K562 (cell line): ENCODE results near the gene EN2. TPM values are rescaled to one million over a fixed set of nuclear protein-coding genes. Genes with fewer than 3 reads are reported as not detected.

Experiments
- ATAC-seq: fragments of 200-7000 bp; cut with Tn5 transposase; 3 replicates; pipeline ENCODE4 v1.9.1; 2020; ENCODE audit warnings: moderate library complexity
- BruUV-seq: library from RNA; stranded (reverse); fragments of 400-500 nt; replicated peaks from 2 replicates; lab custom pipeline; 2021; lab: Mats Ljungman, UMichigan
- CTCF ChIA-PET: fragments of 300-600 bp; formaldehyde crosslinking; extraction: SDS; loops from one replicate; lab custom pipeline; 2021; ENCODE audit warnings: low intra/inter-chr PET ratio; lab: Yijun Ruan, JAX
- POLR2A ChIA-PET: fragments of 300-600, 350-650 bp; sonication (Branson Sonifier 250); formaldehyde crosslinking; extraction: SDS; loops from one replicate; lab custom pipeline; 2021; ENCODE audit warnings: antibody characterized with exemption, inconsistent platforms; lab: Yijun Ruan, JAX
- DNase-seq, 4 experiments: peaks; one replicate each; pipeline versions ENCODE4 v3.0.0 to v3.0.0-alpha.2; 2011 to 2018; ENCODE audit warnings: low spot score in 3 of 4, mixed read lengths in 3 of 4; ENCODE audit errors: extremely low read depth in 1 of 4
- FAIRE-seq: peaks from 2 replicates; lab custom pipeline; 2011; peaks lifted over from hg19 to GRCh38; lab: Jason Lieb, UNC
- H2AFZ ChIP-seq: 2 replicates; pipeline ENCODE4 v1.6.0; 2011; ENCODE audit warnings: low read depth, low read length, control low read depth, inconsistent platforms
- H3K27ac ChIP-seq: fragments of 200-600 bp; 3 replicates; pipeline ENCODE4 v1.8.0; 2011; ENCODE audit warnings: low read depth, mild to moderate bottlenecking, control low read depth, inconsistent platforms, low read length, moderate library complexity, mixed read lengths; ENCODE audit errors: extremely low read depth
- H3K27me3 ChIP-seq, 2 experiments: fragments of 300-600 bp in 1 of 2; 2 replicates in 1 of 2; 3 replicates in 1 of 2; pipeline versions ENCODE4 v1.6.0 to v1.8.0; 2011; ENCODE audit warnings: inconsistent platforms in 2 of 2, low read length in 2 of 2, mild to moderate bottlenecking in 1 of 2, mixed read lengths in 1 of 2, moderate library complexity in 1 of 2; ENCODE audit not compliant: control insufficient read depth in 2 of 2, insufficient read depth in 2 of 2
- H3K36me3 ChIP-seq: fragments of 300-600 bp; 3 replicates; pipeline ENCODE4 v1.8.0; 2011; ENCODE audit warnings: mild to moderate bottlenecking, low read length, inconsistent platforms; ENCODE audit not compliant: control insufficient read depth, insufficient read depth
- H3K4me1 ChIP-seq, 2 experiments: fragments of 200-600 bp in 1 of 2; replicated peaks in 1 of 2; 2 replicates in 1 of 2; 3 replicates in 1 of 2; pipeline versions ENCODE4 v1.5.1 to v1.8.0; 2011; ENCODE audit warnings: inconsistent platforms in 2 of 2, low read length in 2 of 2, mild to moderate bottlenecking in 1 of 2, mixed read lengths in 1 of 2, moderate library complexity in 1 of 2; ENCODE audit not compliant: control insufficient read depth in 2 of 2, insufficient read depth in 2 of 2
- H3K4me2 ChIP-seq: 2 replicates; pipeline ENCODE4 v1.6.1; 2011; ENCODE audit warnings: low read length, control low read depth, inconsistent platforms, mixed read lengths; ENCODE audit not compliant: insufficient read depth
- H3K4me3 ChIP-seq: fragments of 200-600 bp; sonication (generic), shearing (Covaris generic); 2 replicates; pipeline ENCODE4 v1.5.1; 2016; ENCODE audit warnings: control low read depth, inconsistent platforms
- H3K79me2 ChIP-seq: fragments of 200-600 bp; 3 replicates; pipeline ENCODE4 v1.8.0; 2011; ENCODE audit warnings: low read length, inconsistent platforms; ENCODE audit not compliant: control insufficient read depth, insufficient read depth
- H3K9ac ChIP-seq, 2 experiments: 2 replicates each; pipeline versions ENCODE4 v1.6.0 to v1.6.1; 2011; ENCODE audit warnings: low read depth in 2 of 2, low read length in 2 of 2, control low read depth in 1 of 2, inconsistent platforms in 1 of 2, mild to moderate bottlenecking in 1 of 2, mixed read lengths in 1 of 2; ENCODE audit not compliant: insufficient read depth in 1 of 2
- H3K9me1 ChIP-seq: one replicate; pipeline ENCODE4 v1.6.0; 2011; ENCODE audit warnings: inconsistent platforms, mild to moderate bottlenecking, low read length, moderate library complexity; ENCODE audit not compliant: control insufficient read depth, insufficient read depth
- H3K9me3 ChIP-seq: replicated peaks from 2 replicates; pipeline ENCODE4 v1.5.1; 2011; ENCODE audit warnings: low read depth, low read length, inconsistent platforms; ENCODE audit not compliant: control insufficient read depth, insufficient read depth
- H4K20me1 ChIP-seq: replicated peaks from 2 replicates; pipeline ENCODE4 v1.6.1; 2011; ENCODE audit warnings: low read length, inconsistent platforms, mixed read lengths; ENCODE audit not compliant: control insufficient read depth, insufficient read depth
- ARID2 ChIP-seq: fragments of 450-650 bp; IDR thresholded peaks from 2 replicates; pipeline ENCODE4 v1.6.1; 2017; ENCODE audit warnings: antibody characterized with exemption, mild to moderate bottlenecking
- CBFA2T3 ChIP-seq: fragments of 450-650 bp; IDR thresholded peaks from 2 replicates; pipeline ENCODE4 v1.6.1; 2017
- EP300 ChIP-seq: IDR thresholded peaks from 2 replicates; pipeline ENCODE4 v1.6.1; 2012; ENCODE audit warnings: low read length, improper control_type of control experiment
- KHSRP ChIP-seq: fragments of 450-650 bp; IDR thresholded peaks from 2 replicates; pipeline ENCODE4 v1.6.1; 2017
- MTA2 ChIP-seq: fragments of 450-650 bp; IDR thresholded peaks from 2 replicates; pipeline ENCODE4 v1.6.1; 2016; ENCODE audit warnings: low read depth
- ZBTB8A ChIP-seq: fragments of 450-650 bp; IDR thresholded peaks from 2 replicates; pipeline ENCODE4 v1.6.1; 2018; ENCODE audit warnings: mild to moderate bottlenecking, moderate library complexity; ENCODE audit not compliant: partially characterized antibody
- WGBS: fragments of 100-300 bp; shearing (Covaris generic); methylation state at CpG from one replicate; pipeline ENCODE4 v1.1.6; 2016; ENCODE audit warnings: low coverage, mixed read lengths; ENCODE audit not compliant: insufficient coverage; ENCODE audit errors: missing lambda C conversion rate; 5-methylcytosine and 5-hydroxymethylcytosine counted together
- in situ Hi-C: fragments of 300-500 bp; cut with MboI; formaldehyde crosslinking; loops from 4 replicates; pipeline ENCODE4 v1.15.0; 2018; ENCODE audit warnings: inconsistent platforms, mixed read lengths
- intact Hi-C: fragments of 100-400 bp; cut with micrococcal nuclease; formaldehyde crosslinking; loops from 2 replicates; pipeline ENCODE4 v1.14.2; 2022
- polyA plus RNA-seq, 8 experiments: library from polyadenylated mRNA; depleted of rRNA in 4 of 8; stranded (reverse) in 5 of 8; unstranded in 3 of 8; fragments of >200 nt; fragmentation: Nextera tagmentation in 2 of 8; fragmentation: Illumina TruSeq in 1 of 8; extraction: Ambion mirVana in 2 of 8; extraction: Trizol in 1 of 8; gene quantifications; 2 replicates each; pipeline versions ENCODE4 v1.2.1 to v1.2.3, GENCODE V29; 2011 to 2014; ENCODE audit warnings: inconsistent platforms in 1 of 8, missing spikeins in 1 of 8
- total RNA-seq, 7 experiments: library from RNA; depleted of rRNA in 6 of 7; stranded (reverse); fragments of >200 nt in 6 of 7; fragmentation: Illumina TruSeq in 2 of 7; extraction: Trizol in 2 of 7; gene quantifications; 2 replicates each; pipeline versions ENCODE4 v1.2.1 to v1.2.3, GENCODE V29; 2011 to 2021; ENCODE audit warnings: low replicate concordance in 1 of 7
- TF ChIP-seq, protein P1 (sequence below), 2 experiments: fragments of 450-650 bp in 1 of 2; IDR thresholded peaks; 2 replicates each; pipeline ENCODE4 v1.6.1; 2011 to 2017; ENCODE audit warnings: low read depth in 2 of 2, antibody characterized with exemption in 1 of 2, borderline replicate concordance in 1 of 2, low read length in 1 of 2, mild to moderate bottlenecking in 1 of 2, mixed read lengths in 1 of 2; ENCODE audit not compliant: control insufficient read depth in 1 of 2
- TF ChIP-seq, protein P2 (sequence below): sonication (generic); formaldehyde crosslinking; IDR thresholded peaks from 2 replicates; pipeline ENCODE4 v1.8.0; 2023; ENCODE audit warnings: mild to moderate bottlenecking, missing genetic modification reagents
- TF ChIP-seq, protein P3 (sequence below): fragments of 450-650 bp; IDR thresholded peaks from 2 replicates; pipeline ENCODE4 v1.6.1; 2016

The EN2 gene
- total and polyA plus RNA-seq, 9 of the 15 experiments (the other 6 are each of a cell fraction or from before 2014, with no cell fraction given), result 0.04 TPM; not detected in 7

DNA sequence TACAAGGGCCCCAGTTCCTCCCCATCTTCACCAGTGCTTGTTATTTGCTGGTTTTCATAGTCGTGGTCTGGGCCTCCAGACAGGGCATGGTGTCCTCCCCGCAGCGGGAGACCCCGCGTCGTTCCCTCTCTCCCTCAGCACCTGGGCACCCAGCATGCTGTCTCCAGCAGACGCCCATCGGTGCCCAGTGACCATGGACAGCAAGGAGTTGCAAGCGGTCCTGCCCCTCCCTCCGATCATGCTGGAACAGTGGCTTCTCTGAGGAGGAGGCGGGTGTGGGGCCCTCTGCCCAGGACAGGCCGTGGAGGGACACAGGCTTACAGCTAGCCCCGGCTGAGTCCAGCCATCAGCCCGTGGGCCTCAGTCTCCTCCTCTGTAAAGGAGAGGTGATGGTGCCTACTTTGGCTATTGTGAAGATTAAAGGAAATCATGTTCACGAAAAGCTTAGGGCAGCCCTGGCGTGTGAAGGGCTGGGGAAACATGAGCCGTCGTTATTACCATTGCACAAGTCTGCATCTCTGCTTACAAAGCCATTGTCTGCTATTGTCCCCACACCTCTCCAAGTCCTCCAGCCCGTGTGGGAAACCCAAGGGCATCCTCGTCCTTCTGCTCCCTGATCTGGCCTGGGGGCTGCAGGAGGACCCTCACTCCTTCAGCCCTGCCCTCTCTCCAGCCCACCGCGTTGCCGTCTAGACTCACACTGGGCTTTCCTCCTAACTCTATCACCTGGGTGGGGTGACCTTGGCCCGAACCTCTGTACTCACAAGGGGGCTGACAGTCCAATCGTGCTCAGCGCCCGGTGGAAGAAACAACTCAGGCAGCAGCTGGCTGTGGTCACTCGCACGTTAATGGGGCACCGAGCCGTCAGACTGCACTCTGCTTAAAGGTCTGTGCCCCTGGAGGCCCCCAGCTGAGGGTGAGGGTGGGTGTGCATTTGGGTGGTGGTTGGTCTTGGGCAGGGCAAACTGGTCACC, 29.9 kb downstream of the EN2 start (continued):
- no peak for TF ChIP-seq CBFA2T3
- TF ChIP-seq, protein P1, sequence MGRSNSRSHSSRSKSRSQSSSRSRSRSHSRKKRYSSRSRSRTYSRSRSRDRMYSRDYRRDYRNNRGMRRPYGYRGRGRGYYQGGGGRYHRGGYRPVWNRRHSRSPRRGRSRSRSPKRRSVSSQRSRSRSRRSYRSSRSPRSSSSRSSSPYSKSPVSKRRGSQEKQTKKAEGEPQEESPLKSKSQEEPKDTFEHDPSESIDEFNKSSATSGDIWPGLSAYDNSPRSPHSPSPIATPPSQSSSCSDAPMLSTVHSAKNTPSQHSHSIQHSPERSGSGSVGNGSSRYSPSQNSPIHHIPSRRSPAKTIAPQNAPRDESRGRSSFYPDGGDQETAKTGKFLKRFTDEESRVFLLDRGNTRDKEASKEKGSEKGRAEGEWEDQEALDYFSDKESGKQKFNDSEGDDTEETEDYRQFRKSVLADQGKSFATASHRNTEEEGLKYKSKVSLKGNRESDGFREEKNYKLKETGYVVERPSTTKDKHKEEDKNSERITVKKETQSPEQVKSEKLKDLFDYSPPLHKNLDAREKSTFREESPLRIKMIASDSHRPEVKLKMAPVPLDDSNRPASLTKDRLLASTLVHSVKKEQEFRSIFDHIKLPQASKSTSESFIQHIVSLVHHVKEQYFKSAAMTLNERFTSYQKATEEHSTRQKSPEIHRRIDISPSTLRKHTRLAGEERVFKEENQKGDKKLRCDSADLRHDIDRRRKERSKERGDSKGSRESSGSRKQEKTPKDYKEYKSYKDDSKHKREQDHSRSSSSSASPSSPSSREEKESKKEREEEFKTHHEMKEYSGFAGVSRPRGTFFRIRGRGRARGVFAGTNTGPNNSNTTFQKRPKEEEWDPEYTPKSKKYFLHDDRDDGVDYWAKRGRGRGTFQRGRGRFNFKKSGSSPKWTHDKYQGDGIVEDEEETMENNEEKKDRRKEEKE (IDR thresholded peaks at IDR 0.05; ENCODE audit: borderline replicate concordance in 1 of 2, control insufficient read depth in 1 of 2, low read depth in 2 of 2, low read length in 1 of 2), result no peak

DNA sequence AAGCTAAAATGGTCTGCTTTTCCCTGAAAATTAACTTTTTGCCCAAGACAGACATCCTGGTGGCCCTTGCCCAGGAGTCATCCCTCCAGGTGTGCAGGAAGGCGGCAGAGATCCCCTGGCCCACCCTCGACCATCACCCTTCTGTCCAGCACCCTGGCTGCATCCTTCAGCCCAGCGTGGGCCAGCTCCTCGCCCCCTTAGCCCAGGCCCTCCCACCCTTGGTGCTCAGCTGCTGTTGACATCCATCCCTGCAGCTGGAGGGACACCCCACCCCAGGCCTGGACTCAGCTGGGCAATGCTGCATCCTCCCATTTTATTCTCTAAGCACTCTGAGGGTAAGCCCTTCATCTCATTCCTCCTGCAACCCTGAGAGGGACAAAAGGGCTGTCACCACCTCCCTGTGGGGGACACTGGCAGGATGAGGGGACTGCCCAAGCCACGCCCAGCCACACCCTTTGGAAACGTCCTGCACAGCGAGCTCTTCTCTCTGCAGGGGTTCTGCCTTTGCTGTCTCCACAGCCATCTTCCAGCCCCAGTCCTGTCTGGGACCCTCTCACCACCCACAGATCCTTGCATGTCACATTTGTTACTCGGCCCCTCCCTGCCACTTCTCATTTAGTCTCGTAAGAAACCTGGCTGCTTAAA, 30.7 kb downstream of the EN2 start:
- CTCF ChIA-PET, result no interaction called here
- Histone ChIP-seq H3K4me2 (no peak overlapping the region), H3K27me3 (peaks cover 84 to 92% of the 10 kb centered on the region in 2 experiments), H4K20me1 (peaks cover 13% of the 10 kb centered on the region; the same call in 1 of the 2 replicates), H3K9me1 (no peaks in the 10 kb centered on the region), H3K9me3 (no peaks in the 10 kb centered on the region), H3K27ac (no peak overlapping the region), H3K79me2 (no peaks in the 10 kb centered on the region), H3K4me3 (no peak overlapping the region), H3K4me1 (peaks cover 0 to 15% of the 10 kb centered on the region in 2 experiments; a peak in 2 of 5 replicates), H2AFZ (no peak overlapping the region), H3K36me3 (no peaks in the 10 kb centered on the region), H3K9ac (no peak overlapping the region)
- intact Hi-C loops, result no loop called here
- FAIRE-seq, result no peak
- no TSS peak for BruUV-seq
- POLR2A ChIA-PET, result interaction anchor here (0.6 to 1.1 kb wide), 2 partner anchors 10 to 37 kb away, joined by 3 read pairs; no protein-coding TSS in a partner anchor
- in situ Hi-C loops, result no loop called here
- no peak for DNase-seq
- WGBS, result 1% methylated on average over 9 of the region's 9 CpGs
- ATAC-seq, result no peak
- TF ChIP-seq ARID2 (no peak), ZBTB8A (no peak), KHSRP (no peak), MTA2 (no peak), EP300 (no peak)
- TF ChIP-seq, protein P2, sequence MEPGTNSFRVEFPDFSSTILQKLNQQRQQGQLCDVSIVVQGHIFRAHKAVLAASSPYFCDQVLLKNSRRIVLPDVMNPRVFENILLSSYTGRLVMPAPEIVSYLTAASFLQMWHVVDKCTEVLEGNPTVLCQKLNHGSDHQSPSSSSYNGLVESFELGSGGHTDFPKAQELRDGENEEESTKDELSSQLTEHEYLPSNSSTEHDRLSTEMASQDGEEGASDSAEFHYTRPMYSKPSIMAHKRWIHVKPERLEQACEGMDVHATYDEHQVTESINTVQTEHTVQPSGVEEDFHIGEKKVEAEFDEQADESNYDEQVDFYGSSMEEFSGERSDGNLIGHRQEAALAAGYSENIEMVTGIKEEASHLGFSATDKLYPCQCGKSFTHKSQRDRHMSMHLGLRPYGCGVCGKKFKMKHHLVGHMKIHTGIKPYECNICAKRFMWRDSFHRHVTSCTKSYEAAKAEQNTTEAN (CRISPR knock-in tag), result no peak
- TF ChIP-seq, protein P3, sequence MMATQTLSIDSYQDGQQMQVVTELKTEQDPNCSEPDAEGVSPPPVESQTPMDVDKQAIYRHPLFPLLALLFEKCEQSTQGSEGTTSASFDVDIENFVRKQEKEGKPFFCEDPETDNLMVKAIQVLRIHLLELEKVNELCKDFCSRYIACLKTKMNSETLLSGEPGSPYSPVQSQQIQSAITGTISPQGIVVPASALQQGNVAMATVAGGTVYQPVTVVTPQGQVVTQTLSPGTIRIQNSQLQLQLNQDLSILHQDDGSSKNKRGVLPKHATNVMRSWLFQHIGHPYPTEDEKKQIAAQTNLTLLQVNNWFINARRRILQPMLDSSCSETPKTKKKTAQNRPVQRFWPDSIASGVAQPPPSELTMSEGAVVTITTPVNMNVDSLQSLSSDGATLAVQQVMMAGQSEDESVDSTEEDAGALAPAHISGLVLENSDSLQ, result no peak
